ENCODE results near the gene FBXW5.

The FBXW5 gene

DNA sequence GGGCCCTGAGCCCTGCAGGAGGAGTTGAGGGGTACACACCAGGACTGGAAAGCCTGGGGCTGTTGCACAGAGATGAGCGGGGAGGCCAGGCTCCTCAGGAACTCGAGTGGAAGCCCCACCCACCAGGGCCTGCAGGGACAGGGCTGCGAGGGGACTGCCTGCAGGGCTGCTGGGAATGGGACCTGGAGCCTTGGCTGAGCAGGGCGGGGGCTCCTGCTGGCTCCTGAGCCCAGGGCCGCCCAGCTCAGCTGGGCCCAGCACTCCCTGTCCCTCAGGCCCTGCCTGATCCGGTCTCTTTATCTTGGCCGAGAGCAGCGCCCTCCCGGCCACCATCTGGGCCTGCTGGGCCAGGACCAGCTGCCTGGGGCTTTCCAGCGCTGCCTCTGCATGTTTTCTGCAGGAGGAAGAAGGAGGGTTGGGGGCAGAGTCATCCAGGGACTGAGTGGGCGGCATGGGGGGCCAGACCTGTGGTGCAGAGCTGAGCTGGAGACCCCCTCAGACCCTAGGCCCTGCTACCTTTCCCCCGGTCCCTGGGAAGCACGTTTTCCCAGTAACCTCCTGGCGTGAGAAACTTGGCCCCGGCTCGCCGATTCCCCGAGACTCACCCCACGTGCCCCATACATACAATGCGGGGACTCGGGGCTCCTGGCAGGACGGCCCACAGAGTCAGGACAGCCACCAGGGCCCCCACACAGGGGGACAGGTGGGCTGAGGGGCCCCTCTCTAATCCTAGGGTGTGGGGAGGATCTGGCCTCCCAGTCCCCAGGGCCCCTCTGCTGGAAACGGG, 16.9 kb upstream of the FBXW5 start:
- DNase-seq: no peak

- no peak for DNase-seq
Observed at GRCh38 chr9:136960938-136961275, 16.4 kb upstream of the FBXW5 start.

DNA sequence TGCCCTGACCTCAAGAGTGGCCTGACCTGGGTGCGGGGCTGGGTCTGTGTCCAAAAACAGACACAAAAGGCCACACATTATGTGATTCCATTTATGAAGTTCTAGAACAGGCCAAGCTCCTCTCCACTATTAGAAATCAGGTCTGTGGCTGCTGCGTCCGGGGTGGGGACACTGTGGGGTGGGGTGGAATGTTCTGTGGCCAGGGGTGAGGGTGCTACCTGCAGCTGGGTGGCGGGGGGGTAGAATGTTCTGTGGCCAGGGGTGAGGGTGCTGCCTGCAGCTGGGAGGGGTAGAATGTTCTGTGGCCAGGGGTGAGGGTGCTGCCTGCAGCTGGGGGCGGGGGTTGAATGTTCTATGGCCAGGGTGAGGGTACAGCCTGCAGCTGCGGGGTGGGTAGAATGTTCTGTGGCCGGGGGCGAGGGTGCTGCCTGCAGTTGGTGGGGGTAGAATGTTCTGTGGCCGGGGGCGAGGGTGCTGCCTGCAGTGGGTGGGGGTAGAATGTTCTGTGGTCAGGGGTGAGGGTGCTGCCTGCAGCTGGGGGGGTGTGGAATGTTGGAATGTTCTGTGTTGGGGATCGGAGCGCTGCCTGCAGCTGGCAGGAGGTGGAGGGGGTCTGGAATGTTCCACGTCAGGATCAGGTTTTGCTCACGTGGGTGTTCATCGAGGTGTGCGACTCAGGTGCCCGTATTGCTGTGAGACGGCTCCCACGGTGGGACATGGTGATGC, 15.8 kb upstream of the FBXW5 start:
- no peak for DNase-seq

DNA sequence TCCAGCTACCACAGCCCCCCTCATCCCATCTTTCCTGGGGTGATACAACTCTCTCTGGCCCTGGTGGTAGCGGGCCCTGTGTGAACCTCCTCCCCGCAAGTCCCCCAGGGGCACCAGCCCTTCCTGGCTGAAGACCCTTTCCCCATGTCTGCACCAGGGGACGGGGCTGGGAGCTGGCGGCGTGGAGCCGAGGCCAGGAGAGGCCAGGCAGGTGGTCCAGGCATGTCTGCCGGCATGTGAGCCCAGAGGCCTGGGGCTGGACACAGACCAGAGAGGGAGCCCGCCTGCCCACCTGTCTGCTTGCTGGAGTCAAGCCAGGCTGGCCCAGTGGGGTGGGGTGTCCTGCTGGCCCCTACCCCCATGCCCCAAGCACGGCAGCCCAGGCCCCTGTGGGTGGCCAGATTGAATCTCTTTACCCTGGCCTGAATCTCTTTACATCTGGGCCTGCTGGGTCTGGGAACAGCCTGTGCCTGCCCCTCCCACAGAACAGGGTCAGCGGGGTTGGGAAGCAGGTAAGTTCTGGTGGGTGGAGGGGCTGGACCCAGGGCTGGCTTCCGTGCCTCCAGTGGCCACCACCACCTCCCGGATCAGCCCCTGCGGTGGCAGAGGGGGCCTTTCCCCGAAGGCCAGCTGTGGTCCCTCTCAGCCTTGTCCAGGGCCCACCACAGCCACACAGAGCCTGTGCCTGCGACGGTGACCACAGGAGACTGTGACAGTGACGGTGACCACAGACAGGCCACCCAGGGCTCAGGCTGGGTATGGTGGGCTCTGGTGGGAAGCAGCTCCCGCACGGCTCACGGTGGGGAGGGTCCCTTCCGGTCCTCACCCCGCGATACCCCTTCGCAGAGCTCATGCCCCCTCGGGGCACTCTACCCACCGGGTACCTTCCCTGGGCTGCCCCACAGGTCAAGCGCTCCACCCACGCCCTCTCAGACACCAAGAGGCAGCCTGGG, 14.6 kb upstream of the FBXW5 start:
- DNase-seq: no peak

GRCh38 chr9:136958473-136958872, 13.9 kb upstream of the FBXW5 start:
- no peak for DNase-seq

DNA sequence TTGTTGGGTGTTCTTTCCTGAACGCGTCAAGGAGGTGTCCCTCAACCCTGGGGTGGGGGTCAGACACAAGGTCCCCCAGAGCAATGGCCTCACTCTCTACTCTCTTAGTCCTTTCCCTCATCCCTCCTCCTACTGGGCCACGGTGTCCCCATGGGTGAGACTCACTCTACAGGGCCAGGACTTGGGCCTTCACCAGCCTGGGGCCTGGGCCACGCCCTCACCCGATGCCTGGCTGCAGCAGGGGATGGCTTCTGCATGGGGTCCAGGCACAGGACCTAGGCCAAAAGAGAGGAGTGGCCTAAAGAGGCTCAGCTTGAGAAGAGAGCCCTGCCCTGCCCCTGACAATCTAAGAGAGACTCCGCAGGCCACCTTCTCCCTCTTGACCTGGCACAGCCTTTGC, 13.4 kb upstream of the FBXW5 start:
- DNase-seq: no peak

- no peak for DNase-seq
Observed at GRCh38 chr9:136957461-136957860, 12.9 kb upstream of the FBXW5 start.

GRCh38 chr9:136956604-136957003, 12.1 kb upstream of the FBXW5 start:
- no peak for DNase-seq

- DNase-seq: no peak
Observed at GRCh38 chr9:136955943-136956335, 11.4 kb upstream of the FBXW5 start.

- no peak for DNase-seq
Observed at GRCh38 chr9:136955202-136955942, 10.8 kb upstream of the FBXW5 start.

- DNase-seq: no peak
Observed at GRCh38 chr9:136954270-136955083, 9.9 kb upstream of the FBXW5 start.

DNA sequence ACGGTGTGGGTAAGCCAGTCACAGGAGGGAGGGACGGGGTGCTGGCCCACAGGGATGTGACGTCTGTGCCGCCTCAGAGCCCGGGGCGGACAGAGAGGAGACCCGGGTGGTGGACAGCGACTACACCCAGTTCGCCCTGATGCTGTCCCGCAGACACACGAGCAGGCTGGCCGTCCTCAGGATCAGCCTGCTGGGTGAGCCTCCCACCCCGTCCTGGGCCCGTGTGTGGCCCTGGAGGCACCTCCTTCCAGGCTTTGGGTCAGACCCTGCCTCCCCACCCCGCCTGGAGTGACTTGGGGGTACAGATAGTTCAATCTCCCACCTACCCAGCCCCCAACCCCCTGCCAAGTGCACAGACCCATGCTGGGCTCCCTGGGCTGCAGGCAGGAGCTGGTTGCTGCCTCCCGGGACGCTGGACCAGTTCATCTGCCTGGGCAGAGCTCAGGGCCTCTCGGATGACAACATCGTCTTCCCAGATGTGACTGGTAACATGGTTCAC, 9.3 kb upstream of the FBXW5 start:
- DNase-seq: no peak

DNA sequence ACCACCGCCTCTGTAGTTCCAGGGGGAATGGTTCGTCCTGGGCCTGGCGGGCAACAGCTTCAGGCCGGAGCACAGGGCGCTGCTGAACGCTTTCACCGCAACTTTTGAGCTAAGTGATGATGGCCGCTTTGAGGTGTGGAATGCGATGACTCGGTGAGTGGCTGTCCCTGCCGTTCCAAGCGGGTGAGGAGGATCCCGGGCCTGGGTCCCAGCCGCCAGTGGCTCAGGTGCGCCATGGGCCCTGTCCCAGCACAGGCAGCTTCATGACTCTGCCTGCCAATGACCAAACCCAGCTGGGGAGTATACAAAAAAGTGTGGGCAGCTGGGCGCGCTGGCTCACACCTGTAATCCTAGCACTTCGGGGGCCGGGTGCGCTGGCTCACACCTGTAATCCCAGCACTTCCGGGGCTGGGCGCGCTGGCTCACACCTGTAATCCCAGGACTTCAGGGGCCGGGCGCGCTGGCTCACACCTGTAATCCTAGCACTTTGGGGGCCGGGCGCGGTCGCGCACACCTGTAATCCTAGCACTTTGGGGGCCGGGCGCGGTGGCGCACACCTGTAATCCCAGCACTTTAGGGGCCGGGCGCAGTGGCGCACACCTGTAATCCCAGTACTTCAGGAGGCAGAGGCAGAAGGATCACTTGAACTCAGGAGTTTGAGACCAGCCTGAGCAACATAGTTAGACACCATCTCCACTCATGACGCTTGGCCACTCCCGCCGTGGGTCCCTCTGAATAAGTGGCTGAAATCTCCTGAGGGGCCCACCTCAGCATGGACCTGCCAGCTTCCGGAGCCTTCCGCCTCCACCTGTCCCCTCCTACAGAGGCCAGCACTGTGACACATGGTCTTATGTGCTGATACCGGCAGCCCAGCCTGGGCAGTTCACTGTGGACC, 8.6 kb upstream of the FBXW5 start:
- no peak for DNase-seq

GRCh38 chr9:136952321-136952850, 7.8 kb upstream of the FBXW5 start:
- no peak for DNase-seq

GRCh38 chr9:136951541-136952320, 7.2 kb upstream of the FBXW5 start, which contains the start of gene LCN12:
Gene LCN12, plus strand, starts transcription at chr9:136952273. Its CDS starts 55 bp downstream, at chr9:136952328.
- peak; percentile 37 for DNase-seq

- DNase-seq: no peak
Observed at GRCh38 chr9:136950656-136951276, 6.2 kb upstream of the FBXW5 start.

GRCh38 chr9:136949817-136950655, 5.5 kb upstream of the FBXW5 start:
- DNase-seq: peak; percentile 98
